ENCODE measurements around the gene NEU4.
A peak's percentile ranks its signal among the peaks of the same experiment; 100 is the strongest.
"Not testable (repeated sequence)": the region's sequence is repeated elsewhere in the genome, so short reads cannot be mapped to it uniquely, and the experiment has no call there.

NEU4 gene

GRCh38 chr2:241791385-241791784, 17.6 kb upstream of the NEU4 start:
- not testable (repeated sequence) for H3K9me3 Mint-ChIP-seq

GRCh38 chr2:241793385-241793784, 15.6 kb upstream of the NEU4 start:
- no peak overlapping the region for H3K4me3 Mint-ChIP-seq
- peaks cover 7% of the 10 kb centered on the region for H3K36me3 Mint-ChIP-seq
- ATAC-seq: no peak
- no peaks in the 10 kb centered on the region for H3K27me3 Mint-ChIP-seq
- H3K4me1 Mint-ChIP-seq: peaks cover 12% of the 10 kb centered on the region
- no peak overlapping the region for H3K27ac Mint-ChIP-seq
- H3K9me3 Mint-ChIP-seq: peaks cover 8% of the 10 kb centered on the region

More at GRCh38 chr2:241791385-241791784, 17.6 kb upstream of the NEU4 start:
- H3K27me3 Mint-ChIP-seq, ATAC-seq, H3K4me3 Mint-ChIP-seq, H3K27ac Mint-ChIP-seq, H3K36me3 Mint-ChIP-seq: not testable (repeated sequence)
- peaks cover 21% of the 10 kb centered on the region for H3K4me1 Mint-ChIP-seq

GRCh38 chr2:241794250-241794823, 14.7 kb upstream of the NEU4 start:
- Mint-ChIP-seq H3K9me3 (peaks cover 8% of the 10 kb centered on the region), H3K4me3 (no peak overlapping the region)

GRCh38 chr2:241795021-241795999, 13.7 kb upstream of the NEU4 start:
- H3K27ac Mint-ChIP-seq: no peak overlapping the region
- no peaks in the 10 kb centered on the region for H3K4me1 Mint-ChIP-seq
- ATAC-seq: no peak
- peaks cover 7% of the 10 kb centered on the region for H3K36me3 Mint-ChIP-seq
- H3K9me3 Mint-ChIP-seq: peaks cover 8% of the 10 kb centered on the region
- H3K4me3 Mint-ChIP-seq: no peak overlapping the region
- no peaks in the 10 kb centered on the region for H3K27me3 Mint-ChIP-seq

More at GRCh38 chr2:241794250-241794823, 14.7 kb upstream of the NEU4 start:
- Mint-ChIP-seq H3K4me1 (peaks cover 2% of the 10 kb centered on the region), H3K36me3 (peaks cover 7% of the 10 kb centered on the region), H3K27ac (no peak overlapping the region), H3K27me3 (no peaks in the 10 kb centered on the region)
- no peak for ATAC-seq

- ATAC-seq: no peak
- H3K9me3 Mint-ChIP-seq: peaks cover 2% of the 10 kb centered on the region
- H3K36me3 Mint-ChIP-seq: no peaks in the 10 kb centered on the region
- no peak overlapping the region for H3K4me3 Mint-ChIP-seq
- no peaks in the 10 kb centered on the region for H3K4me1 Mint-ChIP-seq
- no peaks in the 10 kb centered on the region for H3K27me3 Mint-ChIP-seq
- H3K27ac Mint-ChIP-seq: no peak overlapping the region
These were observed 12.8 kb upstream of the NEU4 start for GRCh38 chr2:241796209-241796608.

- no peak for ATAC-seq
- Mint-ChIP-seq H3K27ac (no peak overlapping the region), H3K36me3 (no peaks in the 10 kb centered on the region), H3K4me1 (no peaks in the 10 kb centered on the region), H3K27me3 (no peaks in the 10 kb centered on the region), H3K9me3 (peaks cover 2% of the 10 kb centered on the region), H3K4me3 (no peak overlapping the region)
These were observed 12.3 kb upstream of the NEU4 start for GRCh38 chr2:241796610-241797138.

GRCh38 chr2:241797441-241798080, 11.4 kb upstream of the NEU4 start:
- H3K9me3 Mint-ChIP-seq: peaks cover 2% of the 10 kb centered on the region
- H3K4me1 Mint-ChIP-seq: peaks cover 7% of the 10 kb centered on the region
- no peaks in the 10 kb centered on the region for H3K27me3 Mint-ChIP-seq
- ATAC-seq: no peak
- H3K36me3 Mint-ChIP-seq: no peaks in the 10 kb centered on the region
- H3K27ac Mint-ChIP-seq: no peak overlapping the region
- no peak overlapping the region for H3K4me3 Mint-ChIP-seq

GRCh38 chr2:241798081-241798630, 10.8 kb upstream of the NEU4 start:
- no peak overlapping the region for H3K27ac Mint-ChIP-seq
- no peak overlapping the region for H3K4me3 Mint-ChIP-seq
- peaks cover 2% of the 10 kb centered on the region for H3K9me3 Mint-ChIP-seq
- H3K27me3 Mint-ChIP-seq: peaks cover 3% of the 10 kb centered on the region
- H3K4me1 Mint-ChIP-seq: peaks cover 13% of the 10 kb centered on the region
- no peak for ATAC-seq
- no peaks in the 10 kb centered on the region for H3K36me3 Mint-ChIP-seq

- no peaks in the 10 kb centered on the region for H3K36me3 Mint-ChIP-seq
- no peak for ATAC-seq
These were observed 10.1 kb upstream of the NEU4 start for GRCh38 chr2:241798631-241799521.

GRCh38 chr2:241799522-241800197, 9.3 kb upstream of the NEU4 start:
- ATAC-seq: no peak
- Mint-ChIP-seq H3K27me3 (peaks cover 9% of the 10 kb centered on the region), H3K9me3 (no peaks in the 10 kb centered on the region), H3K4me1 (peaks cover 24% of the 10 kb centered on the region), H3K27ac (no peak overlapping the region), H3K4me3 (no peak overlapping the region), H3K36me3 (no peaks in the 10 kb centered on the region)

More at GRCh38 chr2:241798631-241799521, 10.1 kb upstream of the NEU4 start:
- peaks cover 18% of the 10 kb centered on the region for H3K4me1 Mint-ChIP-seq
- H3K27me3 Mint-ChIP-seq: peaks cover 9% of the 10 kb centered on the region
- H3K9me3 Mint-ChIP-seq: no peaks in the 10 kb centered on the region
- H3K27ac Mint-ChIP-seq: no peak overlapping the region
- H3K4me3 Mint-ChIP-seq: no peak overlapping the region

GRCh38 chr2:241800198-241800903, 8.6 kb upstream of the NEU4 start:
- not testable (repeated sequence) for H3K4me3 Mint-ChIP-seq, H3K27me3 Mint-ChIP-seq, H3K9me3 Mint-ChIP-seq, ATAC-seq, H3K27ac Mint-ChIP-seq, H3K36me3 Mint-ChIP-seq
- peaks cover 28% of the 10 kb centered on the region for H3K4me1 Mint-ChIP-seq

GRCh38 chr2:241801611-241802420, 7.2 kb upstream of the NEU4 start:
- Mint-ChIP-seq H3K27me3 (peaks cover 9% of the 10 kb centered on the region), H3K4me3 (no peak overlapping the region), H3K36me3 (no peaks in the 10 kb centered on the region), H3K9me3 (no peaks in the 10 kb centered on the region), H3K27ac (no peak overlapping the region), H3K4me1 (peaks cover 28% of the 10 kb centered on the region)
- ATAC-seq: peak; percentile 62

Data from stimulated activated memory B cell treated with anti-CD40 and anti-IgM and Interleukin-4, amounts not matched to agents 10 μg/mL and 1 μg/mL and 100 μg/mL, for 72 hours (primary cell).